Stimulated activated naive CD8-positive, alpha-beta T cell treated with anti-CD3 and anti-CD28 coated beads, Interleukin-15, amount 100 ng/mL, for 72 hours (primary cell): ENCODE results near the gene ZBTB18.
"Not testable (repeated sequence)": the region's sequence is repeated elsewhere in the genome, so short reads cannot be mapped to it uniquely, and the experiment has no call there.

Source experiments
- ATAC-seq: fragments of 150-1000 bp; cut with Tn5 transposase; 2 replicates; pipeline ENCODE4 v1.10.0; 2021; ENCODE audit warnings: mild to moderate bottlenecking, moderate library complexity
- DNase-seq, 2 donors: peaks; one replicate each; pipeline ENCODE4 v3.0.0; 2021 to 2022
- H3K27ac Mint-ChIP-seq, 2 donors: one replicate each; pipeline ENCODE4 v1.8.0; 2022; ENCODE audit warnings: mild to moderate bottlenecking in 2 of 2, mixed read lengths in 2 of 2, moderate library complexity in 2 of 2
- H3K27me3 Mint-ChIP-seq: one replicate; pipeline ENCODE4 v1.8.0; 2022; ENCODE audit warnings: mixed read lengths
- H3K4me1 Mint-ChIP-seq: one replicate; pipeline ENCODE4 v1.8.0; 2022; ENCODE audit warnings: mild to moderate bottlenecking, mixed read lengths
- H3K4me3 Mint-ChIP-seq, 2 donors: one replicate each; pipeline ENCODE4 v1.8.0; 2022; ENCODE audit warnings: mild to moderate bottlenecking in 2 of 2, mixed read lengths in 2 of 2, moderate library complexity in 1 of 2
- H3K9me3 Mint-ChIP-seq, 2 donors: one replicate each; pipeline ENCODE4 v1.8.0; 2022; ENCODE audit warnings: mixed read lengths in 2 of 2

Gene ZBTB18

GRCh38 chr1:244050835-244051444 is at the start of gene ZBTB18:
ZBTB18 (plus strand) TSS chr1:244051283; CDS start chr1:244051432, 149 bp downstream.
- ATAC-seq (no peak), DNase-seq (no peak)
- no peaks in the 10 kb centered on the region for H3K27me3 Mint-ChIP-seq
- no peaks in the 10 kb centered on the region for H3K9me3 Mint-ChIP-seq
- H3K4me1 Mint-ChIP-seq: peaks cover 14% of the 10 kb centered on the region
- H3K27ac Mint-ChIP-seq: peak within 1 kb of the TSS; percentile 90 to 95
- H3K4me3 Mint-ChIP-seq: peak within 1 kb of the TSS in 1 of 2 donors; percentile 99

DNA sequence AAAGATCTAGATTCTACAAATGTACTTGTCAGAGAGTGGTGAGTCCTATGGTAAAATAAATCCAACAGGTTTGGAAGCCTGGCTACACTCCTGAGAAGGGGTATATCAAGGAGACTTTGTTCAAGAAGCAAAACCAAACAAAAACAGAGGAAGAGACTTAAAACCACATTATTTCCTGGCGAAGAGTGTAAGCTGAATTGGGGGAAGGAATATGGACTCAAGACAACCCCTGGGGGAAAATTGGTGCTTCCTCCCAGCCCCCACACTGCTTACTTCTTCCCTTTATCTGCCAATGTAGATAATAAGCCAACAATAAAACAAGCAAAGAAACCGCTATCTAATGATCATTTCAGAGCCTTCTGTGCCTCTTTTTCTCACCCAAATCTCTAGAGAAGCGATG is 48.4 kb upstream of the ZBTB18 start:
- Mint-ChIP-seq H3K9me3 (no peaks in the 10 kb centered on the region), H3K27ac (peak overlapping the region in 1 of 2 donors; percentile 86), H3K4me3 (peak overlapping the region in 1 of 2 donors; percentile 17), H3K4me1 (peaks cover 19% of the 10 kb centered on the region), H3K27me3 (no peaks in the 10 kb centered on the region)
- DNase-seq (no peak), ATAC-seq (no peak)

DNA sequence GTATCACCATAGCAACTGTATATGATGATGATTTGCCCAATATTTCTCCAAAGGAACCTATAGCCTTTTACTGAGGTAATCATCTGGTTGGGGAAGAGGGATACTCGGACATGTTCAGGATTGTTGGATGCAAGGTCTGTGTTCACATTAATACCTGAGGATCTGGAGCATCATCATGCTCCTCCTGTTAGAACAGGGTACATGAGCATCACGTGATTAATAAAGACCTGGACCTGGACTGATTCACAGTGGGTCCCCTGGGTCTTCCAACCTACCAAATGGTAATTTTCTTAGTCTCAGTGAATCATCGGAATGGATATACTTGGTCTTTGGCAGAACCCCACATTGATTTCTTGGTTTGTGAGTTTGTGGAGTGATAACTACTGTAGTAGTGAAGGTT is 45.6 kb upstream of the ZBTB18 start:
- ATAC-seq (no peak), DNase-seq (no peak)
- Mint-ChIP-seq H3K27me3 (no peaks in the 10 kb centered on the region), H3K4me3 (no peak overlapping the region), H3K27ac (no peak overlapping the region), H3K9me3 (no peaks in the 10 kb centered on the region), H3K4me1 (peaks cover 26% of the 10 kb centered on the region)

GRCh38 chr1:244006381-244006901 is 44.6 kb upstream of the ZBTB18 start:
- Mint-ChIP-seq H3K4me1 (peaks cover 28% of the 10 kb centered on the region), H3K27me3 (no peaks in the 10 kb centered on the region), H3K4me3 (no peak overlapping the region), H3K9me3 (no peaks in the 10 kb centered on the region), H3K27ac (no peak overlapping the region)
- DNase-seq (no peak), ATAC-seq (no peak)

DNA sequence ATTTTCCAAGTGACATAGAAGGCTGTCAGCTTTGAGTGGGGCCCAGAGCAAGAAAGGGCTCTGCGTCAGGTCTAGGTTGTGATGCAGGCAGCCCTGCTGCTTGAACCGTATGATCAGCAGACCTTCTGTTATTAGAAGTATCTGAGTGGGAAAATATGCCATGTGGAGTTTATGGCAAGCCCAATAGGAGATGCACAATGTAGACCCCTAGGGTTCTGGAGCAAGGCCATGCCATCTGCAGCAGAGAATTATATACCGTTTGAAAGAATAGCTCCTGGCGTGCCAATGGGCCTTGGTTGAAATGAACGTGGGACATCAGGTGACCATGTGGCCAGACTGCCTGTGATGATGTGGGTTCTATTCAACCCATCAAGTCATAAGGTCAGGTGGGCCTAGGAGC is 44.1 kb upstream of the ZBTB18 start:
- DNase-seq (no peak), ATAC-seq (no peak)
- H3K27me3 Mint-ChIP-seq: no peaks in the 10 kb centered on the region
- H3K9me3 Mint-ChIP-seq: no peaks in the 10 kb centered on the region
- no peak overlapping the region for H3K4me3 Mint-ChIP-seq
- peaks cover 24% of the 10 kb centered on the region for H3K4me1 Mint-ChIP-seq
- no peak overlapping the region for H3K27ac Mint-ChIP-seq

- DNase-seq (peak; percentile 10 to 11), ATAC-seq (peak; percentile 75)
Measured at GRCh38 chr1:244010191-244010590, 40.9 kb upstream of the ZBTB18 start.

DNA sequence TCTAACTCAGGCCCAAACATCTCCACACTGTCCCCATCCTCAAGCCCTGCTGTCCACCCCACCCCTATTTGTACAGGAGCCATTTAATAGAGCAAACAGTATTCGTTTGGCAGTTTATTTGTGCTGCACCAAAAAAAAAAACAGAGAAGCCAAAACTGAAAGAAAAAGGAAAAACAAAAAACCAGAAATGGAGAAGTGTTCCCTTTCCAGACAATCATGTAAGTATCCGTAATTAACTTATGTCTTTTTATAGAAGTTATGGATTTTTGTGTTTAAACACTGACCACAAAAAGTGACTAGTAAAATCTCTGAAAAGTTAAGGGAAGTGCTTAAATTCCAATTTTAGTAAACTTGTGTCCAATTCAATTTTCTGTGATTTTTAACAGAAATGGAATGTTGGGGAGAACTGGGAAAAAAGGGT is 40.4 kb upstream of the ZBTB18 start:
- Mint-ChIP-seq H3K4me1 (peaks cover 9% of the 10 kb centered on the region), H3K27me3 (no peaks in the 10 kb centered on the region), H3K4me3 (no peak overlapping the region), H3K9me3 (no peaks in the 10 kb centered on the region), H3K27ac (no peak overlapping the region)
- ATAC-seq (no peak), DNase-seq (no peak)

More at GRCh38 chr1:244010191-244010590, 40.9 kb upstream of the ZBTB18 start:
- Mint-ChIP-seq H3K27me3 (no peaks in the 10 kb centered on the region), H3K4me1 (peaks cover 9% of the 10 kb centered on the region), H3K27ac (no peak overlapping the region), H3K4me3 (no peak overlapping the region), H3K9me3 (no peaks in the 10 kb centered on the region)

DNA sequence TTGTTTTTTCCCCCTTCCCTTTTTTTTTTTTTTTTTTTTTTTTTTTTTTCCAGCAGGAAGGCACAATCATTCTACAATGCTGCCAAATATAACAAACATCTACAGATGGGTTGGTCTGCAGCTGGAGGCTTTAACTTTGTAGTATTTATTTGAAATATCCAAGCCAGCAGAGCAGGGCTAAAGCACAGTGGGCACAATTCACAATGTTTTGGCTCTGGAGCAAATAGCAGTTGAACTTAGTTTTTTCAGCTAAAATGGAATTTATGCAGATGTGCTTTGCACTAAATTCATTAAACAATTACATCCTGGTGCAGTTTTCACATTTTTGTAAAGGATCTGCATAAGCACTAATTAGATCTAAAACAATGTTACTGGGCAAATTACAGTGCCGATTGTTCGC is 39.8 kb upstream of the ZBTB18 start:
- ATAC-seq (no peak), DNase-seq (no peak)
- no peak overlapping the region for H3K27ac Mint-ChIP-seq
- no peak overlapping the region for H3K4me3 Mint-ChIP-seq
- no peaks in the 10 kb centered on the region for H3K9me3 Mint-ChIP-seq
- H3K27me3 Mint-ChIP-seq: no peaks in the 10 kb centered on the region
- H3K4me1 Mint-ChIP-seq: peaks cover 9% of the 10 kb centered on the region

DNA sequence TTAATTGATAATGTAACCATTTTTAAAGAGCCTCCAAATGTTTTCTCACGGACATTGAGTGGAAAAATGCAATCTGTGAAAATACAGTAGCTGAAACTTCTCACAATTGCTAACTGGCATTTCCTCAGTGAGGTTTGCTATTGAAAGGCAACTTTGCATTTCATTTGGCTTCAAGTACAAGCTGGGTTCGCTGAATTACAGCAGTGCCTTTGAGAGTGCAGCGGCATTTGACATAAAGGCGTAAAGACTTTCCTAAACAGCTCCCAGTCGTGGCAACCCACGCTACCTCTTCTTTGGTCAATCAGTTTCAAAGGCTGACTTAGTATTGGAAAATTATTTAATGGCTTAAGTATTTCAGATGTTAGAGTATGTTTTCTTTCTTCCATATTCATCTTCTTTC is 39.3 kb upstream of the ZBTB18 start:
- H3K9me3 Mint-ChIP-seq: no peaks in the 10 kb centered on the region
- H3K27me3 Mint-ChIP-seq: no peaks in the 10 kb centered on the region
- peaks cover 9% of the 10 kb centered on the region for H3K4me1 Mint-ChIP-seq
- ATAC-seq: no peak
- H3K27ac Mint-ChIP-seq: no peak overlapping the region
- H3K4me3 Mint-ChIP-seq: no peak overlapping the region
- DNase-seq: no peak

DNA sequence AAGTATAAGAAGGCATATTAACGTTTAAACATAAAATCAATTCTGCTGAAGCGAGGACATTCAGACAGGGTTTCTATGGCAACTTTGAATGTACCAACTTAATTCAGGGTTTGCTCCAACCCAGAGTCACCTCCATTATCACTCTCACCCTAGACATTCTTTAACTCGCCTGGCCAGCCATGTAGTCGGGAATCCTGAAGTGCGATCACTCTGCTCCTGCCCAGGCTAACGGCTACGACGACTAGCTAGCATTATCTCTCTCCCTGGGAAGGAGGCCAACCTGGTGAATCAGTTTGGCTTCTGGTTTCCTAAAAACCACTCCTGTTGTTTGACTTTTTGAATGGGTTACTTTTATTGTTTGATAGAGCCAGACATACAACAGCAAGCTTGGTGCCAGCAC is 38.9 kb upstream of the ZBTB18 start:
- DNase-seq (no peak), ATAC-seq (no peak)
- peaks cover 9% of the 10 kb centered on the region for H3K4me1 Mint-ChIP-seq
- H3K4me3 Mint-ChIP-seq: no peak overlapping the region
- no peaks in the 10 kb centered on the region for H3K27me3 Mint-ChIP-seq
- H3K27ac Mint-ChIP-seq: no peak overlapping the region
- no peaks in the 10 kb centered on the region for H3K9me3 Mint-ChIP-seq

DNA sequence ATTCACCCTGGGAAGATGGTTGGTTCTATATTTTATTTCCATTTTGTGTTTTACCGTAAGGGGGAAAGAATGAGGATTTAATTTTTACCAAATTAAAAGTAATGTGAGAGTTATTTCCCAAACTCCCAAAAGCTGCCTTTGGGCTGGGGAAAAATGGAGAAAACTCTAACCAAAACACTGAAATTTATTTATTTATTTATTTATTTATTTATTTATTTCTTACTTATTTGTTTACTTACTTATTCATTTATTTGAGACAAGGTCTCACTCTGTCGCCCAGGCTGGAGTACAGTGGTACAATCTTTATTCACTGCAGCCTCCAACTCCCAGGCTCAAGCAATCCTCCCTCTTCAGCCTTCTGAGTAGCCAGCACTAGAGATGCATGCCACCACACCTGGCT is 38.0 kb upstream of the ZBTB18 start:
- no peak for ATAC-seq
- Mint-ChIP-seq H3K27ac (no peak overlapping the region), H3K4me1 (peaks cover 9% of the 10 kb centered on the region), H3K9me3 (no peaks in the 10 kb centered on the region), H3K4me3 (no peak overlapping the region), H3K27me3 (no peaks in the 10 kb centered on the region)
- DNase-seq: no peak

DNA sequence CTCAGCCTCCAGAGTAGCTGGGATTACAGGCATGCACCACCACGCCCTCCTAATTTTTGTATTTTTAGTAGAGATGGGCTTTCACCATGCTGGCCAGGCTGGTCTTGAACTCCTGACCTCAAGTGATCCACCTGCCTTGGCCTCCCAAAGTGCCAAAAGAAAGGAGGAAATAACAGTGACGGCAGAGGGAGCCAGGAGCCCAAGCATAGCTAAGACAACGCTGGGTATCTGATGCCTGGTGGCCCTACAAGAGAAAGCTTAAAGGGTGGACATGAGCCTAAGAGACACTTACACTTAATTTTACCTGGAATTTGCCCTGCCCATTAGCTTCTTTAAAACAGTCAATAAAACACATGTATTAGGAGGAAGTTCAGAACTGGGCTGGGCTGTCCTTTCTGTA is 36.2 kb upstream of the ZBTB18 start:
- H3K4me1 Mint-ChIP-seq, H3K27me3 Mint-ChIP-seq, H3K27ac Mint-ChIP-seq, ATAC-seq, DNase-seq, H3K9me3 Mint-ChIP-seq, H3K4me3 Mint-ChIP-seq: not testable (repeated sequence)

- Mint-ChIP-seq H3K9me3 (no peaks in the 10 kb centered on the region), H3K27me3 (no peaks in the 10 kb centered on the region), H3K4me1 (no peaks in the 10 kb centered on the region), H3K27ac (peak overlapping the region; percentile 14 to 59), H3K4me3 (no peak overlapping the region)
- ATAC-seq: no peak
- no peak for DNase-seq
Measured at GRCh38 chr1:244019982-244020485, 31.0 kb upstream of the ZBTB18 start.

- H3K9me3 Mint-ChIP-seq: no peaks in the 10 kb centered on the region
- no peak overlapping the region for H3K27ac Mint-ChIP-seq
- DNase-seq (no peak), ATAC-seq (no peak)
- no peaks in the 10 kb centered on the region for H3K27me3 Mint-ChIP-seq
- no peaks in the 10 kb centered on the region for H3K4me1 Mint-ChIP-seq
- no peak overlapping the region for H3K4me3 Mint-ChIP-seq
Measured at GRCh38 chr1:244021427-244021826, 29.7 kb upstream of the ZBTB18 start.

- no peak overlapping the region for H3K27ac Mint-ChIP-seq
- no peaks in the 10 kb centered on the region for H3K27me3 Mint-ChIP-seq
- no peaks in the 10 kb centered on the region for H3K4me1 Mint-ChIP-seq
- ATAC-seq (no peak), DNase-seq (no peak)
- H3K9me3 Mint-ChIP-seq: no peaks in the 10 kb centered on the region
- H3K4me3 Mint-ChIP-seq: no peak overlapping the region
Measured at GRCh38 chr1:244022311-244022710, 28.8 kb upstream of the ZBTB18 start.

DNA sequence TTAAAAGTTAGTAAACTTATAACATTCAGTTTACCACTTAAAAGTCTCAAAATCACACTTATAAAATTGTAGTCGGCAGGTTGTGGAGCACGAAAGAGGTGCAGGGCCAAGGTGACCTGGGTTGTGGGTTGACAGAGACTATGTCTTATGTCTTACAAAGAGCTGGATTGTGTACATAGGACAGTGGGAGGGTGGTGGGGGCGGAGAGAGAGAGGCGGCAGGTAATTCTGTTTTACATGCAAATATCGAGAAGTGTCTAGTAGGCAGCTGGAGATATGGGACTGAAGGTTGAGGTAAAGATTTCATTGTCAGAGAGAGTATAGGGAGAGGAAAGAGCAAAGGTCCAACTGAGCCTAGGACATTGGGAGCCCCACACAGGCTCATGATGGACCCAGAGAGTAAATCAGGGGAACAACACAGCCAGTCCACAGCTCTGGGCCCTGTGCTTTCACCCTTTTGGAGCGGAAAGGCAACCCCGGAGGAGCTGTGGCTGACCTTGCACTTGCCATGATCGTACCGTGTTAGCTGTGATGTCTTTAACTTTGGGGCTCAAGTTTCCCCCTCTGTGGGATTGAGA is 28.1 kb upstream of the ZBTB18 start:
- no peak overlapping the region for H3K27ac Mint-ChIP-seq
- no peaks in the 10 kb centered on the region for H3K4me1 Mint-ChIP-seq
- ATAC-seq (no peak), DNase-seq (no peak)
- no peaks in the 10 kb centered on the region for H3K9me3 Mint-ChIP-seq
- H3K4me3 Mint-ChIP-seq: no peak overlapping the region
- H3K27me3 Mint-ChIP-seq: no peaks in the 10 kb centered on the region
